Superior temporal gyrus (tissue), 1 donor: ENCODE data around the gene ABCA4.

Source experiments
- DNase-seq: peaks from one replicate; pipeline ENCODE4 v3.0.0-alpha.2; 2016; ENCODE audit errors: extremely low spot score

Gene ABCA4

DNA sequence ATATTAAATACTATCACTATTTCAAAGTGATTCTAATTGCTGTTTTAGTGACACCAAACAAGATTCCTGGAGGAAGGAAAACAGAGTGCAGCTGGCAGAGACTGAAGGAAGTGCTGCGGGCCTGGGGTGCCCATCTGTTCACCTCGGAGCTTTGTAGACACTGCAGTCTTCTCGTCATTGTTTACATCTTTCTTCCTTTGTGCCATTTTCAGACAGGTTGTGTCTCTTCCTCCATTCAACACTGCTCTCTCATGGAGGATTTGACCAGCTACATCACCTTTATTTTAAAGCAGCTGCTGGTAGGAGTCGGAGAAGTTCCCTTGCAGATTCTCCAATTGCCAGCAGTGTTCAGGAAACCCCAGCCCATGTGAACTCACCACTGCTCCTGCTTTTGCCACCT, 37.3 kb downstream of the ABCA4 start:
- no peak for DNase-seq

DNA sequence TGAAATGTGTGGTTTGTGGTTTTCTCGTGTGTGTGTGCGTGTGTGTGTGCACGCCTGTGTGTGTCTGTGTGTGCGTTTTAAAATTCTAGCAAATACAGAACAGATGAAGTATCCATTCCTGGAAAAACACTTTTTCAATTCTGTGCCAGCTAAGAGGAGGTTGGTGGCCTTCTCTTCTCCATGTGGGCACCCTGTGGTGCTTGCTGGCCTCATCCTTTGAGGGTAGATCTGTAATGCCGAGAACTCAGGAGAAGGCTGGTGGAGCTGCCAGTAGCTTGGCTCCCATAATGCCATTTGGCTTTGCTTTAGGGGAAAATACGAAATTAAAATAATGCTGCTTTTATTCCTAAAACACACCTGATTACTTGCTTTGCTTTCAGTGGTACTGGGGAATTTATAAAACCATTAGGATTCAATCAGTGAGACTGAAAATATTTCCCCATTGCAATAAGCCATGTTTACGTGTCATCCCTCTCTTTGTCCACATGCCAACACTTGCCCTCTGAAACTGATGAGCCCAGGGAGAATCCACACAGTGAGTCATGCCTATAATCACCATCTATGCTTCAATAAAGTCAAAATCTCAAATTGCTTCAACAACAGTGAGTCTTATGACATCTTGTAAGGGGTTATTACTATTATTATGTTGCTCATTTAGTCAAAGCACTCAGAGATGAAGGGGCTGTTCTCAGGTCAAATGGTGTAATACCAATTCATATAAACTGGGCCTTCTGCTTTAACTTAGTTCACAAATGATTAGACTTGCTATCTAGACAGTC, 39.2 kb downstream of the ABCA4 start:
- DNase-seq, result no peak

DNA sequence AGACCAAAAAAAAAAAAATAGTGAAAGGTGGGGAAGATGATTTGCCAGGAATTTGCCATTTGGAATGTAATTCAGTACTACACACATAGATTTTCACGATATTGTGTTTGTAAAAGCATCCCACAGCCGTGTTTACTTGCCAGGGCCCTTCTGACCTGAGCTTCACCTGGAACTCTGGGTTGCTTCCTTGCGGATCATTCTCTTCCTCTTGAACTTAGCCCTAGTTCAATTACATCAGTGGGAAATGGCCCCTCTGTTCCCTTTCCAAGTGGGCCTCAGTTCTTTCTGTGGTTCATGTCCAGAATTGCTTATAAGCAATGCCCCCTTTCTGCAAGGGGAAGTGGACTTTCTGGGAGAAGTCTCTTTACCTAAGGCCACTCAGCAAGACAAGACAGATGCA, 41.0 kb downstream of the ABCA4 start:
- DNase-seq, result no peak

DNA sequence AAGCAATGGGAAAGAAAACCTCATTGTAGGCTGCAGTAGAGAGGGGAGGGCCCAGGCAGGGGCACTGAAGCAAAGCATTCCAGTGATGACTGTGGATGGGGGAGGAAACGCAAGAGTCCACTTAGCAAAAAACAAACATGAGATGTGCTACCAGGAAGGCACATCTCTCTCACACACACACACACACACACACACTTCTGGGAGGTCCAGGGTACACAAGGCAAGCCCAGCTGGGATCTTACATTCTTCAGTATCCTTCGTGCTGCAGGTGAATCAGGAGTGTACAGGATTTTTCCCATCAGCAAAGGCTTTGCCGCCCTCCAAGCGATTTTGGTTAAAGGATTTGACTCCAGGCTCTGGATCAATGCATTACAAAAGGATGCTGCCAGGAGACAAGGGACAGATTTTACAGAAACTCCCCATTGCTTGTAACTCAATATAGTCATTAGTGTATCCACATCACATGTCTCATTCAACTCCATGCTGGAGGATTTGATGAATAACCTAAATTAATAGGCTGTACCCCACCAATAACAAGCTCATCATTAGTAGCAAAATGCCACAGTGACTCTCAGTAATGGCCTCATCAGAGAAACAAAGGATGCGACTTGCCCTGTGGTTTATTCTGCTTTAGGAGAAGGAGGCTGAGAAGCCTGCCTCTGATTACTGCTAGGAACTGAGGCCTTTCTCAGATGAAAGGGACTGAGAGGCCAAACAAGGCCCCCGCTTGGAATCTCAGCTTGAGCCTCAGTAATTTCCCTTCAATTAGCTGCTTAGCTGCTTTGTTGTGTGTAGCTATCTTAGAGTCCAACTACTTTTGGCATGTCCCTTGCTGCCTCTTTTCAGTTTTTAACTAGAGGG, 41.6 kb downstream of the ABCA4 start:
- DNase-seq, result no peak

DNA sequence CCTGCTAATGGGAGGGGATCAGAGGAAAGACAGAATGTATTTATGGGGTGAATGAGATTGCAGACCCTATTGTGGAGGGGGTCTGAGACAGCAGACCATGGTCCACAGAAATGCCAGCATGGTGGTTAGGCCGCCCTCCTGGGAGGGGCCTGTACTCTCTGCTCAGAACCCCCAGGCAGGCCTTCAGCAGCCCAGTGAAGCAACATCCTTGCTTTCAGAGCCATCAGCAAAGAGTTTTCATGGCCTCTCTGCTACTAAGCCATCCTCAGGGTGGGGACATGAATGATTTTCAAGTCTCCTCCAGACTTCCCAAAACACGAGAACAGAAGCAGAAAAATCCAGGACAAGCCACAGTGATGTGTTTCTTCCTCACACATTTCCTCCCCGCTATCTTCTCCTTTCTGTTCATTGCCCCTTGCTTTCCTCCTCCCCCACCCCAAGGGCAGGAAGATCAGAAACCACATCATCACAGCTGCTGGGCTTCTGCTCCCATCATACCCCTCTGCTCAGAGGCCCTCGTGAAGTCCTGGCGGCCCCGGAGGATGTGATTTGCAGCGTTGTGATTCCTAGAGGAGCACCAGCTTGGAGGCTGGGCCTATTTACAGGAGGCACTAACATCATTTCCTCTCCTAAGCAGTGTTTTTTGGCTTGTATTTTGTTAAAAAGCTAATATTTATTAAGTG, 48.0 kb downstream of the ABCA4 start:
- DNase-seq, result no peak

DNA sequence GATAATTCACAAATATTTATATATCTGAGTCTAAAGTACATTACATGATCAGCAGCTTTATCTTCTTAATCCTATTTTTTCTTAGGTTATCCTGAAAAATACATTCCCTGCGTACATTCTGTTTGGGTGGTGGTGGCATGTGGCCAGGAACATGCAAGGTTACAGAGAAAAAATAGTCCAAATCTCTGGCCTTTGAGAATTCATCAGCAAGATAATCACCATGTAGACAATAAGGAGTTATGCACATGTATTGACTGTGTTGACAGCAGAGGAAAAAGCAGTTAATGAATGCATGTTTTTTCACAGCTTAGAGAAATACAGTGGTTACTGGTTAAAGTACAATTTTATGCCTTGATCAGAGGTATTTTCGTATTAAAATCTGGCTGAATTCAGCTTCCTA, 49.0 kb downstream of the ABCA4 start:
- no peak for DNase-seq

DNA sequence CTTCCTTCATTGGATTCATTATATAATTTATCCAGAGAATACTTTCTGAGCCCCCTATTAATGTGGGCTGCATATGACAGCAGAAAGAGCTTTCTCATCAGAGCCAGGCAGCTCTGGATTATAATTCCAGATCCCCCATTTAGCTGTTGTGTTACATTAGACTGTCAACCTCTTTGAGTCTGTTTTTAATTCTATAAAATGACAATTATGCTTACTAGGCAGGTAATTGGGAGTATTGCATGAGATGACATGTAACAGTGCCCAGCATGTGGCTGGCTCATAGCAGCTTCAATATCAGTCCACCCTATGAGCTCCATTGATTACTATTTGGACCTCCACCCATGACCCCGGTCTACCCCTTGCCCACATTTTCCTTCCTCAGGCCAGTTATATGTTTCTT, 49.6 kb downstream of the ABCA4 start:
- no peak for DNase-seq

DNA sequence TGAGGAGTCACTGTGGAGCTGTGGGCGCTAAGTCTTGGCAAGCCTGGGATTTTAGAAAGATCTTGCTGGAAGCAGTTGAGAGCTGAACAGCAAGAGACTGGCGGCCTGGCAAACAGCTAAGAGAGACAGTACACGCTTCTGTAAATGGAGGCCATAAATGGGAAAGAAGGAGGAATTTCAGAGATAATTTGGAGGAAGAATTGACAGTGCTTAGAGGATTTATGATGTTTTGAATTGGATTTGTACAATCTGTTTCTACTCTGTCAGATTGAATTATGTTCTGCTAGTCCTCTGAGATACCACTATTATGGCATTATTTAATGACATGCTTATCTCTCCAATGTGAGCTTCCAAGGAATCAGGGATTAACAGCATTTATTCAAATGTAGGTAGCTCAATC, 50.1 kb downstream of the ABCA4 start:
- DNase-seq, result no peak

DNA sequence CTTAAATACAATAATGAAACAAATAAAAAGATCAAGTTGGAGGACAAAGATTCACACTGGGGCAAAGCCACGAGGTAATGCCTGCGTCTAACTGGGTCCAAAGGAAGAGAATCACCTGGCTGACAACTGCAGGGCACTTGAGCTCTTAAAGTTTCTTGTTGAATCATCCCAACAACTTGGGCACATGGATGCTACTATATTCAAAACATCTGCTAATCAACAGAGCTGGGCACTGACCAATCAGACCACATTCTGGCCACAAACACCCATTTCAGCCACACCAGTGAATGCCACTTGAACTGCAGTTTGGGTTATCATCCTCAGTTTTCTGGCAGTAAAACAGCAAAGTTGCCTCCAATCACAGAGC, 51.0 kb downstream of the ABCA4 start:
- no peak for DNase-seq

DNA sequence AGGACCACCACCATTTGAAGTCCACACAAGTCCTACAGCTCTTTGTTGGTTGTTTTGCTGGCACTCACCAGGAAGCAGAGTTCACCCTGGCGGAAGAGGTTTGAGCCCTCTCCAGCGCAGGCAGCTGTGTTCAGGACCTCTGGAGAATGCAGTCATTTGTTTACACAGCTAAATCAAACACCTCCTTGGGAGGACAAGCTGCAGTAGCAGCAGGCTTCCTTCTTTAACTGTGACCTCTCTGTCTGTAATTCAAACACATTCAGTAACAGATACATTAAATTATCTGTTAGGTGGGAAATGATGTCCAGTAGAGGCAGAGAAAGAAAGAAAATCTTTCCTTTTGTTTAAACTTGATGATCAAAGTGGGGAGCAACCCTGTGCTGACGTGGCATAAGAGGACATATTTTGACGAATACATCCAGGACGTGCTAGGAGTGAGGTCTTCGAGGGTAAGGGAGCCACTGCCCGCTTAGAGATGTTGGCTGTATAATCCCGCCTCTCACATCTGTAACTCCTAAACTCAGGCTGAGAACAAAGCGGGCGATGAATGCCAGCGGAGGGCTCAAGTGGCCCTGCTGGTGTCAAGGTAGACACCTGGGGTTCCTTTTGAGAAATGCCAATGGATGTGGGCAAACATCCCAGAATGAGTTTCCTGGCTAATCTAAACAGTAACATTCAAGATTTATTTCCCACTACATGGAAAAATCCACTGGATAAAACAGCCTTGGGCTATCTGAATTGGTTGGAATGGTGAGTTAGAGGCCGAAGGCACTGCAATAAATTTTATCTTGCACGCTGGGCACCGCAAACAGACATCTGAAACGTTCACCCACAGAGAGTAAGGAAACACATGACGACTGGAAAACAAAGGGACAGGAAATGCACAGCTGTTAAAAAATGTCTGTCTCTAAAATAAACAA, 51.7 kb downstream of the ABCA4 start:
- DNase-seq, result no peak

DNA sequence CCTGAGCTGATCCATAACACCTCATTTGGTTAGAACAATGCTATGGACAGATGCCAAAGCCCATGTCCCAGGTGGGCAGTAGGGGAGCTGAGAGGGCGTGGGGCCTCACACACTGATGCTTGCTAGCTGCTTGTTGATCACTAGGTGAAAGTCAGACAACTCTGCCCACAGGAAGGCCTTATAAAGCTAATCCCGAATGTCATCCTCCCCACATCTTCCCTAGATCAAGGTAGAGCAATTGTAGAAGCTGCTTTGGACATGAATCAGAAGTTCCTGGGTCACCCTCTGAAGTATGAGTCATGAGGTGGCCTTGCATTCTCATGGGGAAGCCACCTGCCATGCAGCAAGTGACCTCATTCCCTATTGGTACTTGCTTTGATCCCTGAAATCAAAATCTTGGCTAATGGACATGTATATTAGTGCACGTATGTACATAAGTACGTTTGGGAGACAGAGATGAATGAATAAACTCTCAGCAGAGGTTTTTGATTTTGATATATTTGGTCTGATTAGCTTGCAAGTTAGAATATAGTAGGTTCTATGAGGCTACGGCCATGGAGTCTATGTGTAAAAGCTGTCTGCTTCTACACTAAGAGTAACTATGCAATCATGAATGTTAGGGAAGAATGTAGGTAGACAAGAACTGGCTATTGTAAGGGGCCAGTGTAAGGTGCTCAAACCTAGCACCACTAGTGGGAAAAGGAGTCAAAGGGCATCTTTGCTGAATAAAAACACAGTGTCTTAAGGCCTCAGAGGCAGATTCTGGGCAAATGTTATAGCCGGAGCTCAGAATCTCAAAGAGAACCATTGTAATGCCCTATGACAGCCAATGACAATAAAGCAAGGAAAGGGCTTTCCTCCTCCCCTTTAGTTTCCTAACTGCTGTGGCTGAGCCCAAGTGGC, 52.6 kb downstream of the ABCA4 start:
- DNase-seq, result no peak

DNA sequence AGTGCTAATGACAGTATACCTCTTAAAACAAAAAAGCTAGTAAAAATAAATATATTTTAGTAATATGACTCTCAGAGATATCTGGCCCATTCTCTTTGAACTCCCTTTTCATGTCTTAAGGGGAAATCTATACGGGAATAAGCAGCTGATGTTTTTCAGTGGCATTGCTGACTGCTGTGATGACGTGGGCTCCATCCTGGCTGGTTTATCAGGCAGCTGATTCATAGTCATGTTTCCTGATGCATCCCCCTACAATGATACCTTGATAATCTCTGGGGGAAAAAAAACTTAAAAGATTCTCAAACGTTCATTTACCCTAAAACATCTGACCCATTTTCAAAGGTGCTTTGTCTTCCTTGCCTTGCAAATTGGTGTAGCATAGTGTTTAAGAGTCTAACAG, 53.8 kb downstream of the ABCA4 start:
- no peak for DNase-seq

DNA sequence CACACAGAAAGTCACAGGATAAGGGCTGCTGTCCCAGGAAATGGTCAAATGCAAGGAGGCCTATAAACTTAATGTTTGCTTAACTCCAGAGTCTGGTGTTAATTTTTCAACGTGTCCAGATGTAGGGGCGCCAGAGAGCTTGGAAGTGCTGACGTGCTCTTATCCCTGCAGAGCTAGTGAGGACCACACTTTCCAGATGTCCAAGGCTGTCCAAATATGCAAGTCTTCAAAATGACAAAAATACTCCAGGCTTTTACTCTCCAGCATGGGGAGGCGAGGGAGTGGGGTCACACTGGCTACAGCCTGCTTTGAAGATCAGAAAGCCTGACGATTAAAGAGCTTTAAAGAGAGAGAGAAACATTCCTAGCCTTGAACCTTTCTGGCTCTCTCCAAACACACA, 57.6 kb downstream of the ABCA4 start:
- DNase-seq, result no peak

DNA sequence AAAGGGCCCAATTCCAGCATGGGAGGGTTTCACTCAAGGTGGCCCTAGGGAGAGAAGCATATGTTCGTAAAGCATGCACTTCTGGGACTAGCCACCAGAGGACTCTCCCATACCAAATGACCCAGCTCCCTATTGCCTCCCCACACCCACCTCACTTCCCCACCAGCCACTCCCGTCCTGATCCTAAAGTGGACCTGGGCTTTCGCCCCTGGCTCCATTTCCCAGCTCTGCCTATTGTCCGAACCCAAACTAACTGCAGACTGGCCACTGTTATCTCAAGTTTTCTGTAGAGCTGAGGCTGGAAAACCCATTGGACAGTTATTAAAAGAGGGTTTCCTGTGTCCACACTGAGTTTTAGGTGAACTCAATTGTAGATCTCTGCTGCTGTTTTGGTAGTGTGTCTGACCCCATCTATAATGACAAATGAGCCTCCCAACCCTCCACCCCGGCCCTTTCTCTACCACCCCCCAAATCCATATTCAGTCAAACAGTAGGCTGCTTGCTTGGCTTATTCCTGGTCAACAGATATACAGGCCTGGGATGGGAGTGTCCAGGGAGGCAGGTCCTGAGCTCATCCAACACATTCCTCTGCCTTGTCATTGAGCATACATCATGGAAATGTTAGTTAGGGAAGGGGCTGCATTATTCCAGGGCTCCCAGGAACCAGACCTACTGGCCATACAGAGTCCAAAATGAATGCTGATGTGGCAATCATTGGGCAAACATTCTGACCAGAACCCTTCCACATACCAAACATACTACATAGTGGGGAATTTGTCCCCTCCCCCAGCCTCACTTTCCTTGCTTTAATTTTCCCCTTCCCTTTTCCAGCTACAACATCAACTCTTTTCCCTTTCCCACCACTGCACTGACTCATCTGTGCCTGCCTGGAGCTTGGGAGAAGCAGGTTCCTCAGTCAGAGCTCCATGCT, 59.2 kb downstream of the ABCA4 start:
- DNase-seq, result peak; percentile 83

DNA sequence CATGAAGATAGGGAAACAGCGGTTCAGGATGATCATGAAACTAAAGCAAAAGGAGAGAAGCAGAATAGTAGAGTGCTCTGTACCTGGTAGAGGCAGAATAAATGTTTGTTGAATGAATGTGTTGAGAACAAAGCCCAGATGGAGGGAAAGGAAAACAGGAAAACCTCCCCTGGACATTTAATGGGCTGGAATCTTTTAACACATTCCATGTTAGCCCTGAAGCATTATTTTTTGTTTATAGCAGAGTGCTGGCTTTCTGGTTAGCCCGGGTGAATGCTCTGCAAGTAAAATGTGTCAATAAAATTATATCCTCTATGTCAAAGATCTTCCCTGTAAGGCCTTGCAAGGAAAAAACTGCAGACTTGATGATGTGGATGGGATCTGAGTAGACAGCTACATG, 60.2 kb downstream of the ABCA4 start:
- no peak for DNase-seq

DNA sequence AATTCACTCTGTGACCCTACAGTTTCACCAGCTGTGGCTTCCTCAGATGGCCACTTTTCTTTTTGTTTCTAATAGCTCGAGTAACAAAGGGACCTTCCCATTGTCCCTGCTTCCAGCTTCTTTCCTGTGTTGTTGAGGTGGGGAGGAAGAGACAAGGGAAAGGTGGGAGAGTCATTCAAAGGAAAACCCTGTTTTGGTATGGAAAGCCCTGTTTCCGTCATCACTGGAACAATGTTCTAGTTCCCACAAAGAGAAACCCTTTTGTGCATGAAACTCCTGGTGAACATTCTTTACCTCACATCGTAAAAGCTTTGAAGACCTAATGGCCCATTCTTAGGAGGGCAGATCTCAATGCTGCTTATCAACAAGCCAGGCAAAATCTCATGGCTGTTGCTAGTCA, 62.2 kb downstream of the ABCA4 start:
- no peak for DNase-seq

DNA sequence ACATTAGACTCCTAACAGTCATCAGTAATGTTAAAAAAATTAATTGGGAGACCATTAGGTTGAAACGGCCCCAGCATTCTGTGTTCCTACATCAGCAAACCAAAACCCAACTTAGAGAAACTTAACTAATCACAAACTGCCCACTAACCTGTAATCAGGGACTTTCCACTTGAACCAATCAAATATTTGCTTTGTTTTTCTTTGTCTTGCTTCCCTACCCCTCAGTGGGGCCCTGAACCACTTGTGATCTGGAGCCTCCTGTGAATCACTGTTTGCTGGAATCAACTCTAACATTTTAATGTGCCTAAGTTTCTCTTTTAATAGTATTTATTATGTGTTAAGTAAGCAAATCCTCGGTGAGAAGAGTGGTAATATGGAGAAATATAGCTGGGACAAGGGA, 64.0 kb downstream of the ABCA4 start:
- DNase-seq, result no peak

DNA sequence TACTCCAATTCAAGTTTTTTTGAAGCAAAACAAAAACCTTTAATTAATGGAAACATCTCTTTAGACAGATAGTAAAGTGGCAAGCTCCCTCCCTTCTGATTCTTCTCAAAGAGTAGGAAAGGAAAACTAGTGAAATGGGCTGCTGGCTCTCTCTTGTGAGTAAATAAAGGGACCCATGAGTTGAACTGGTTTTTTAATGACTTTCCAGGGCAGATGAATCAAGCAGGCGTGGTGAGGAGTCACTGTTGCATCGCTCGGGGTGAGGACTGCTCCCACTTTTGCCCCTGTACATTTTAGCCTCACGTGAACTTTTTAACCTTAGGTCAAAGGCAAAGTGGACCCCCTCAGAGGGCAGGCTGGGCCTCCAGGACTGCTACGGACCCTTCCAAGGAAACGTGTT, 64.8 kb downstream of the ABCA4 start:
- DNase-seq, result no peak

DNA sequence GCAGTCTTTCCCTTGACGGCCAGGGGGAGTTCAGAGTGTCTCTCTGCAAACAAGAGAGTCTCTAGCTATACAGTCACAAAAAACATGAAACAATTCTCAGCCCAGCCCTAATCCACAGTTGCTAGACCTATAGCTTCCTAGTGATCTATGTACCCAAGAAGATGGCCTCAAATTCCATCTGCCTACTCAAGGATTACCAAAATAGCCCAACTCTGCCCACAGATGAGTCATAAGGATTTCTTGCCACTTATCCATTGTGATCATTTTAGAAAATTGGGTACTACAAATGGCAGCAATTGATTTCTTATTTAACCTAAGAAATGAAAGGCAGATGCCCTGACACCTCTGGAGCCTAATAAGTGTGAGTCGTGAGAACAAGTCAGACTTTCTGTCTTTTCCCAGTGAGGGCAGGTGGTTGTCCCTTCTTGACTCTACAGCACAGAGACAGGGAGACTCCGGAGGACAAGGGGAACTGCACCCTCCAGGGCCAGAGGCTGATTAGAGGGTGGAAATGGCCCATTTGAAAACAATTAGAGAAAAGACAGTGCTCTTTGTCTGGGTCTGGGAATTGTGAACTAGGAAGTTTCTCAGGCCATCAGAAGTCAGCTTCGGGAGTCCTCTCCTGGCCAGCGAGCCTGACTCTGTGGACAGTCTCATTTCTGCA, 65.4 kb downstream of the ABCA4 start:
- no peak for DNase-seq
